H9 (cell line): ENCODE measurements around the gene MIAT. TPM values are rescaled to one million over a fixed set of nuclear protein-coding genes. Genes with fewer than 3 reads are reported as not detected.

Experiments
- DNase-seq: peaks from one replicate; pipeline ENCODE4 v3.0.0-alpha.2; 2017
- H2AFZ ChIP-seq: one replicate; pipeline ENCODE4 v1.6.1; 2013; ENCODE audit warnings: mild to moderate bottlenecking, low read length, control low read depth, moderate library complexity
- H2AK5ac ChIP-seq: 2 replicates; pipeline ENCODE4 v1.6.1; 2013; ENCODE audit warnings: low read length, control low read depth, mixed read lengths; ENCODE audit not compliant: insufficient read length
- H2BK120ac ChIP-seq: one replicate; pipeline ENCODE4 v1.6.1; 2013; ENCODE audit warnings: low read depth, mild to moderate bottlenecking, low read length, control low read depth, inconsistent platforms; ENCODE audit not compliant: poor library complexity, severe bottlenecking
- H2BK12ac ChIP-seq: 2 replicates; pipeline ENCODE4 v1.6.1; 2013; ENCODE audit warnings: low read length, control low read depth, mixed read lengths, low read depth; ENCODE audit not compliant: insufficient read length
- H2BK15ac ChIP-seq: 2 replicates; pipeline ENCODE4 v1.6.1; 2013; ENCODE audit warnings: low read depth, low read length, control low read depth
- H2BK20ac ChIP-seq: one replicate; pipeline ENCODE4 v1.6.1; 2013; ENCODE audit warnings: low read depth, mild to moderate bottlenecking, low read length, control low read depth, inconsistent platforms; ENCODE audit not compliant: poor library complexity, severe bottlenecking
- H2BK5ac ChIP-seq: 2 replicates; pipeline ENCODE4 v1.6.1; 2013; ENCODE audit warnings: low read length, control low read depth, mixed read lengths; ENCODE audit not compliant: insufficient read length
- H3K14ac ChIP-seq: 2 replicates; pipeline ENCODE4 v1.6.1; 2013; ENCODE audit warnings: low read length, control low read depth; ENCODE audit not compliant: insufficient read depth
- H3K18ac ChIP-seq: 2 replicates; pipeline ENCODE4 v1.6.1; 2013; ENCODE audit warnings: low read depth, mild to moderate bottlenecking, mixed read lengths, low read length, control low read depth; ENCODE audit not compliant: insufficient read length
- H3K23ac ChIP-seq: 2 replicates; pipeline ENCODE4 v1.6.1; 2013; ENCODE audit warnings: low read length, control low read depth, mixed read lengths, low read depth; ENCODE audit not compliant: insufficient read length
- H3K23me2 ChIP-seq: 2 replicates; pipeline ENCODE4 v1.6.1; 2013; ENCODE audit warnings: low read depth, mild to moderate bottlenecking, mixed read lengths, low read length, control low read depth; ENCODE audit not compliant: insufficient read length, poor library complexity, severe bottlenecking
- H3K27ac ChIP-seq: 2 replicates; pipeline ENCODE4 v1.5.1; 2013; ENCODE audit warnings: low read length, control low read depth, mixed read lengths, low read depth; ENCODE audit not compliant: insufficient read length
- H3K27me3 ChIP-seq: 2 replicates; pipeline ENCODE4 v1.6.1; 2013; ENCODE audit warnings: low read length, control low read depth, inconsistent platforms; ENCODE audit not compliant: insufficient read depth
- H3K4ac ChIP-seq: 2 replicates; pipeline ENCODE4 v1.6.1; 2013; ENCODE audit warnings: low read depth, mild to moderate bottlenecking, control low read depth, inconsistent platforms, low read length, moderate library complexity
- H3K4me1 ChIP-seq: 2 replicates; pipeline ENCODE4 v1.6.1; 2013; ENCODE audit warnings: low read length, control low read depth, inconsistent platforms; ENCODE audit not compliant: insufficient read depth
- H3K4me2 ChIP-seq: 2 replicates; pipeline ENCODE4 v1.6.1; 2013; ENCODE audit warnings: low read length, control low read depth, mixed read lengths; ENCODE audit not compliant: insufficient read length, insufficient read depth
- H3K56ac ChIP-seq: 2 replicates; pipeline ENCODE4 v1.6.1; 2013; ENCODE audit warnings: low read depth, mild to moderate bottlenecking, mixed read lengths, low read length, control low read depth; ENCODE audit not compliant: insufficient read length
- H3K79me1 ChIP-seq: 2 replicates; pipeline ENCODE4 v1.6.1; 2013; ENCODE audit warnings: low read depth, mild to moderate bottlenecking, moderate library complexity, low read length, control low read depth, inconsistent platforms; ENCODE audit not compliant: insufficient read depth, poor library complexity, severe bottlenecking
- H3K79me2 ChIP-seq: 2 replicates; pipeline ENCODE4 v1.6.1; 2013; ENCODE audit warnings: low read length, control low read depth, inconsistent platforms; ENCODE audit not compliant: insufficient read depth
- H3K9ac ChIP-seq: 2 replicates; pipeline ENCODE4 v1.6.1; 2013; ENCODE audit warnings: low read length, control low read depth, mixed read lengths; ENCODE audit not compliant: insufficient read length; ENCODE audit errors: extremely low read depth
- H3K9me3 ChIP-seq: one replicate; pipeline ENCODE4 v1.6.1; 2013; ENCODE audit warnings: low read depth, low read length, inconsistent platforms; ENCODE audit not compliant: control insufficient read depth
- H3T11ph ChIP-seq: one replicate; pipeline ENCODE4 v1.6.1; 2013; ENCODE audit warnings: mild to moderate bottlenecking, low read length, control low read depth, inconsistent platforms
- H4K20me1 ChIP-seq: one replicate; pipeline ENCODE4 v1.6.1; 2013; ENCODE audit not compliant: control insufficient read depth, insufficient read length, insufficient read depth
- H4K5ac ChIP-seq: 2 replicates; pipeline ENCODE4 v1.6.1; 2013; ENCODE audit warnings: low read depth, mild to moderate bottlenecking, mixed read lengths, low read length, control low read depth; ENCODE audit not compliant: insufficient read length
- H4K8ac ChIP-seq: replicated peaks from 2 replicates; pipeline ENCODE4 v1.6.1; 2013; ENCODE audit warnings: low read length, control low read depth, mixed read lengths, low read depth; ENCODE audit not compliant: insufficient read length
- H4K91ac ChIP-seq: 2 replicates; pipeline ENCODE4 v1.6.1; 2013; ENCODE audit warnings: low read depth, mild to moderate bottlenecking, moderate library complexity, mixed read lengths, low read length, control low read depth; ENCODE audit not compliant: insufficient read length
- H3K27ac Mint-ChIP-seq, 3 experiments: 2 replicates in 2 of 3; 3 replicates in 1 of 3; pipeline ENCODE4 v1.8.0; 2020 to 2021; ENCODE audit warnings: mixed read lengths in 3 of 3, mild to moderate bottlenecking in 1 of 3, moderate library complexity in 1 of 3
- H3K27me3 Mint-ChIP-seq: 2 replicates; pipeline ENCODE4 v1.8.0; 2021; ENCODE audit warnings: low read depth, mild to moderate bottlenecking, moderate library complexity, mixed read lengths
- H3K36me3 Mint-ChIP-seq, 3 experiments: 2 replicates in 2 of 3; 3 replicates in 1 of 3; pipeline ENCODE4 v1.8.0; 2020 to 2021; ENCODE audit warnings: low read depth in 3 of 3, mixed read lengths in 3 of 3; ENCODE audit not compliant: insufficient read depth in 1 of 3
- H3K4me1 Mint-ChIP-seq, 2 experiments: 2 replicates each; pipeline ENCODE4 v1.8.0; 2020; ENCODE audit warnings: mixed read lengths in 2 of 2
- H3K4me3 Mint-ChIP-seq, 2 experiments: 2 replicates in 1 of 2; 3 replicates in 1 of 2; pipeline ENCODE4 v1.8.0; 2020 to 2021; ENCODE audit warnings: mild to moderate bottlenecking in 2 of 2, mixed read lengths in 2 of 2, moderate library complexity in 1 of 2
- H3K9me3 Mint-ChIP-seq, 2 experiments: 2 replicates in 1 of 2; 3 replicates in 1 of 2; pipeline ENCODE4 v1.8.0; 2020; ENCODE audit warnings: mild to moderate bottlenecking in 2 of 2, mixed read lengths in 2 of 2, moderate library complexity in 1 of 2
- WGBS: extraction: QIAGEN DNeasy Blood & Tissue Kit; methylation state at CpG from one replicate; pipeline ENCODE4 v1.1.7; 2013; ENCODE audit warnings: missing lambda C conversion rate, low lambda C conversion rate, mixed read lengths; ENCODE audit not compliant: insufficient read length; ENCODE audit errors: extremely low coverage; 5-methylcytosine and 5-hydroxymethylcytosine counted together
- total RNA-seq: library from RNA; stranded (reverse); gene quantifications from 2 replicates; pipeline ENCODE4 v1.2.1, GENCODE V29; 2021
- TF ChIP-seq, protein P1 (sequence below): fragments of 200-600 bp; sonication (generic); conservative IDR thresholded peaks from 3 replicates; pipeline ENCODE4 v1.8.0; 2021; ENCODE audit warnings: antibody characterized with exemption, mild to moderate bottlenecking

Gene MIAT
- total RNA-seq, 1 experiment from 2014 or later: 85.6 TPM

DNA sequence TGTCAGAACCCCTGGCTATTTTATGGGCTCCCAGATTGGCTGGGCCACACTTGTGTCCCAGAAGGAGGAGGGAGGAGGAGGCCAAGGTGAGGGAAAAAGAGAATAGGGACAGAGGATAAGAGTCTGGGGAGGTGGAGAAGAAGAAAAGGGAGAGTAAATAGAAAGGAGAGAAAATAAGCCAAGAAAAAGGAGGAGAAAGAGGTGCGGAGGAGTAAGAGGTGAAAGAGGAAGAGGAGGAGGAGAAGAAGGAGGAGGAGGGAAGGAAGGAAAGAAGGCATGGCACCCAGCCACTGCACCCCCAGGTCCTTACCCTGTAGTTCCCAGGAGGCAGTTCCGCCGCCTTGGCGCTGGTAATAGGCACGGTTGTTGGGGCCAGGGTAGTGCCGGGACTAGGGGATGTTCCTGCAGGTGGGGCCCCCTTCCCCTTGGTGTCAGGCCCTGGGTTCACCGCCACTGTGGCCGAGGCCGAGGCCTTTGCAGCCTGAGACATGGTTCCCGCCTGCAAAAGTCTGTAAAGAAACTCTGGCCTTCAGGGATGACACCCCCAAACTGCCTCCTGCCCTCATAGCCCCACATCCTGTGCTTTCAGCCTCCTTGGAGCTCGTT lies 41.5 kb upstream of the MIAT start:
- Histone ChIP-seq H3K27ac (no peak overlapping the region), H3K23ac (no peak overlapping the region), H2BK120ac (no peak overlapping the region), H4K20me1 (no peaks in the 10 kb centered on the region), H3K4ac (no peak overlapping the region), H2BK15ac (no peak overlapping the region), H3K18ac (no peak overlapping the region), H3K79me1 (no peaks in the 10 kb centered on the region), H3K4me1 (peaks cover 33% of the 10 kb centered on the region), H4K91ac (no peak overlapping the region), H3K4me2 (no peak overlapping the region), H3K9me3 (no peaks in the 10 kb centered on the region), H4K8ac (no peak overlapping the region), H3K79me2 (no peaks in the 10 kb centered on the region), H3K9ac (no peak overlapping the region), H2BK12ac (no peak overlapping the region), H2AFZ (no peak overlapping the region), H3K14ac (peak overlapping the region; percentile 41; the same call in 1 of the 2 replicates), H3K27me3 (peaks cover 6% of the 10 kb centered on the region; the same call in 1 of the 2 replicates), H2AK5ac (no peak overlapping the region), H3K23me2 (no peaks in the 10 kb centered on the region), H3K56ac (no peak overlapping the region), H2BK5ac (no peak overlapping the region), H2BK20ac (no peak overlapping the region), H3T11ph (no peak overlapping the region), H4K5ac (no peak overlapping the region)
- H3K4me3 Mint-ChIP-seq: no peak overlapping the region
- H3K9me3 Mint-ChIP-seq: peaks cover 0 to 2% of the 10 kb centered on the region in 2 experiments; a peak in 1 of 5 replicates
- H3K36me3 Mint-ChIP-seq: no peaks in the 10 kb centered on the region; a peak in 1 of 7 replicates
- no peak for DNase-seq
- TF ChIP-seq, protein P1, sequence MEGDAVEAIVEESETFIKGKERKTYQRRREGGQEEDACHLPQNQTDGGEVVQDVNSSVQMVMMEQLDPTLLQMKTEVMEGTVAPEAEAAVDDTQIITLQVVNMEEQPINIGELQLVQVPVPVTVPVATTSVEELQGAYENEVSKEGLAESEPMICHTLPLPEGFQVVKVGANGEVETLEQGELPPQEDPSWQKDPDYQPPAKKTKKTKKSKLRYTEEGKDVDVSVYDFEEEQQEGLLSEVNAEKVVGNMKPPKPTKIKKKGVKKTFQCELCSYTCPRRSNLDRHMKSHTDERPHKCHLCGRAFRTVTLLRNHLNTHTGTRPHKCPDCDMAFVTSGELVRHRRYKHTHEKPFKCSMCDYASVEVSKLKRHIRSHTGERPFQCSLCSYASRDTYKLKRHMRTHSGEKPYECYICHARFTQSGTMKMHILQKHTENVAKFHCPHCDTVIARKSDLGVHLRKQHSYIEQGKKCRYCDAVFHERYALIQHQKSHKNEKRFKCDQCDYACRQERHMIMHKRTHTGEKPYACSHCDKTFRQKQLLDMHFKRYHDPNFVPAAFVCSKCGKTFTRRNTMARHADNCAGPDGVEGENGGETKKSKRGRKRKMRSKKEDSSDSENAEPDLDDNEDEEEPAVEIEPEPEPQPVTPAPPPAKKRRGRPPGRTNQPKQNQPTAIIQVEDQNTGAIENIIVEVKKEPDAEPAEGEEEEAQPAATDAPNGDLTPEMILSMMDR: no peak
- 100% methylated on average over 1 of the region's 11 CpGs for WGBS
- H3K27ac Mint-ChIP-seq: peak overlapping the region in 1 of 3 experiments; percentile 91; a peak in 2 of 7 replicates
- peaks cover 69% of the 10 kb centered on the region for H3K27me3 Mint-ChIP-seq
- peaks cover 59 to 72% of the 10 kb centered on the region in 2 experiments for H3K4me1 Mint-ChIP-seq
